HCEC 1CT (cell line): ENCODE measurements around the gene PI4K2A.
"Not testable (repeated sequence)": the region's sequence is repeated elsewhere in the genome, so short reads cannot be mapped to it uniquely, and the experiment has no call there.

Source experiments
- DNase-seq: peaks from one replicate; pipeline ENCODE4 v3.0.0-alpha.2; 2017

The PI4K2A gene

GRCh38 chr10:97632949-97633884 is 7.3 kb upstream of the PI4K2A start, which contains the start of gene MORN4:
Gene MORN4 (minus strand): TSS chr10:97633500. CDS start chr10:97619653, 13,847 bp downstream.
- peak; percentile 93 for DNase-seq

GRCh38 chr10:97633921-97634320 is 6.5 kb upstream of the PI4K2A start:
- peak; percentile 3 for DNase-seq

GRCh38 chr10:97635577-97635976 is 4.9 kb upstream of the PI4K2A start:
- no peak for DNase-seq

- DNase-seq = not testable (repeated sequence)
Observed at GRCh38 chr10:97639090-97639489, 1.4 kb upstream of the PI4K2A start.

- DNase-seq = peak; percentile 55
Observed at GRCh38 chr10:97640868-97641811, 669 bp downstream of the PI4K2A start.

- DNase-seq = not testable (repeated sequence)
Observed at GRCh38 chr10:97642471-97643159, 2.1 kb downstream of the PI4K2A start.

GRCh38 chr10:97643441-97643985 is 3.0 kb downstream of the PI4K2A start:
- DNase-seq = no peak

GRCh38 chr10:97644936-97645335 is 4.5 kb downstream of the PI4K2A start:
- no peak for DNase-seq

GRCh38 chr10:97647556-97647955 is 7.1 kb downstream of the PI4K2A start:
- peak; percentile 80 for DNase-seq

GRCh38 chr10:97648562-97649404 is 8.3 kb downstream of the PI4K2A start:
- peak; percentile 98 for DNase-seq

GRCh38 chr10:97649405-97649750 is 8.9 kb downstream of the PI4K2A start:
- not testable (repeated sequence) for DNase-seq

- no peak for DNase-seq
Observed at GRCh38 chr10:97650726-97651125, 10.3 kb downstream of the PI4K2A start.

- DNase-seq = no peak
Observed at GRCh38 chr10:97651773-97652172, 11.3 kb downstream of the PI4K2A start.

- DNase-seq = no peak
Observed at GRCh38 chr10:97656777-97657176, 16.3 kb downstream of the PI4K2A start.

- DNase-seq = peak; percentile 72
Observed at GRCh38 chr10:97659589-97659988, 19.1 kb downstream of the PI4K2A start.

- no peak for DNase-seq
Observed at GRCh38 chr10:97664282-97664850, 23.9 kb downstream of the PI4K2A start.

GRCh38 chr10:97666992-97667391 is 26.5 kb downstream of the PI4K2A start:
- no peak for DNase-seq

- no peak for DNase-seq
Observed at GRCh38 chr10:97667463-97667862, 27.0 kb downstream of the PI4K2A start.

- no peak for DNase-seq
Observed at GRCh38 chr10:97669571-97669970, 29.1 kb downstream of the PI4K2A start.

GRCh38 chr10:97673736-97674525 is 33.5 kb downstream of the PI4K2A start:
- DNase-seq = peak; percentile 44
